Keratinocyte (primary cell): ENCODE data around the gene CEACAM20. TPM values are rescaled to one million over a fixed set of nuclear protein-coding genes. Genes with fewer than 3 reads are reported as not detected.

Experiments used
- DNase-seq: peaks from one replicate; pipeline ENCODE4 v3.0.0-alpha.2; 2011; ENCODE audit warnings: low read depth, missing footprints, low spot score
- FAIRE-seq: peaks from 2 replicates; lab custom pipeline; 2011; peaks lifted over from hg19 to GRCh38; lab: Jason Lieb, UNC
- H2AFZ ChIP-seq: 2 replicates; pipeline ENCODE4 v1.6.0; 2012; ENCODE audit warnings: low read length, control low read depth, inconsistent platforms; ENCODE audit not compliant: control insufficient read depth
- H3K27ac ChIP-seq: 2 replicates; pipeline ENCODE4 v1.5.1; 2011; ENCODE audit warnings: low read length; ENCODE audit not compliant: control insufficient read depth, insufficient read depth
- H3K27me3 ChIP-seq: 3 replicates; pipeline ENCODE4 v1.6.0; 2011; ENCODE audit warnings: low read length; ENCODE audit not compliant: control insufficient read depth, insufficient read depth; ENCODE audit errors: extremely low read depth
- H3K36me3 ChIP-seq, 2 experiments: 2 replicates in 1 of 2; 3 replicates in 1 of 2; pipeline ENCODE4 v1.5.1; 2011; ENCODE audit warnings: low read length in 2 of 2, mild to moderate bottlenecking in 1 of 2; ENCODE audit not compliant: control insufficient read depth in 2 of 2, insufficient read depth in 2 of 2; ENCODE audit errors: extremely low read depth in 1 of 2
- H3K4me1 ChIP-seq: 3 replicates; pipeline ENCODE4 v1.5.1; 2011; ENCODE audit warnings: low read length; ENCODE audit not compliant: control insufficient read depth, insufficient read depth; ENCODE audit errors: extremely low read depth
- H3K4me2 ChIP-seq: 3 replicates; pipeline ENCODE4 v1.6.0; 2011; ENCODE audit warnings: low read depth, low read length; ENCODE audit not compliant: control insufficient read depth, insufficient read depth; ENCODE audit errors: extremely low read depth
- H3K4me3 ChIP-seq, 3 experiments: fragments of 200-600 bp in 1 of 3; sonication (generic) in 1 of 3; 2 replicates in 2 of 3; 3 replicates in 1 of 3; pipeline ENCODE4 v1.5.1; 2011 to 2016; ENCODE audit warnings: low read length in 3 of 3, mild to moderate bottlenecking in 3 of 3, control low read depth in 2 of 3, inconsistent platforms in 1 of 3, low read depth in 1 of 3, mixed read lengths in 1 of 3, mixed run types in 1 of 3, moderate library complexity in 1 of 3; ENCODE audit not compliant: control insufficient read depth in 2 of 3, insufficient read depth in 2 of 3; ENCODE audit errors: extremely low read depth in 1 of 3
- H3K79me2 ChIP-seq: 2 replicates; pipeline ENCODE4 v1.6.0; 2012; ENCODE audit warnings: low read length; ENCODE audit not compliant: control insufficient read depth, insufficient read depth
- H3K9ac ChIP-seq: 3 replicates; pipeline ENCODE4 v1.6.0; 2011; ENCODE audit warnings: low read length; ENCODE audit not compliant: control insufficient read depth, insufficient read depth; ENCODE audit errors: extremely low read depth
- H3K9me1 ChIP-seq: 3 replicates; pipeline ENCODE4 v1.6.0; 2011; ENCODE audit warnings: low read length; ENCODE audit not compliant: control insufficient read depth, insufficient read depth; ENCODE audit errors: extremely low read depth
- H3K9me3 ChIP-seq: 2 replicates; pipeline ENCODE4 v1.5.1; 2012; ENCODE audit warnings: low read depth, low read length; ENCODE audit not compliant: control insufficient read depth
- H4K20me1 ChIP-seq: 3 replicates; pipeline ENCODE4 v1.6.0; 2011; ENCODE audit warnings: low read length; ENCODE audit not compliant: control insufficient read depth, insufficient read depth; ENCODE audit errors: extremely low read depth
- EZH2 ChIP-seq: IDR thresholded peaks from one replicate; pipeline ENCODE4 v1.6.1; 2012; ENCODE audit warnings: inconsistent platforms, mild to moderate bottlenecking, low read length, moderate library complexity
- dilution Hi-C: fragments of 300-500 bp; cut with MboI; formaldehyde crosslinking; loops from one replicate; pipeline ENCODE4 v1.7.0; 2020; ENCODE audit warnings: low sequenced_read_pairs; ENCODE audit not compliant: extremely low pct_ligation_motif_present
- polyA plus RNA-seq, 5 experiments: library from polyadenylated mRNA; depleted of rRNA in 3 of 5; stranded (reverse) in 3 of 5; stranded (forward) in 1 of 5; unstranded in 1 of 5; fragments of >200 nt; gene quantifications; 1 replicate in 1 of 5; 2 replicates in 3 of 5; 3 replicates in 1 of 5; pipeline versions ENCODE4 v1.2.1 to v1.2.3, GENCODE V29; 2011 to 2012; ENCODE audit warnings: missing spikeins in 2 of 5, low read depth in 1 of 5, low replicate concordance in 1 of 5
- TF ChIP-seq, protein P1 (sequence below), 3 experiments: IDR thresholded peaks in 1 of 3; conservative IDR thresholded peaks in 1 of 3; optimal IDR thresholded peaks in 1 of 3; 2 replicates in 2 of 3; 3 replicates in 1 of 3; pipeline versions ENCODE3 to v1.5.1; 2011; ENCODE audit warnings: low read length in 3 of 3, mild to moderate bottlenecking in 3 of 3, moderate library complexity in 2 of 3, control low read depth in 1 of 3, inconsistent platforms in 1 of 3; ENCODE audit not compliant: insufficient read depth in 2 of 3; ENCODE audit errors: extremely low read depth in 1 of 3

CEACAM20 gene
- polyA plus RNA-seq, 1 donor (not counting 4 experiments of a cell fraction or from before 2014, with no cell fraction given) = not detected

DNA sequence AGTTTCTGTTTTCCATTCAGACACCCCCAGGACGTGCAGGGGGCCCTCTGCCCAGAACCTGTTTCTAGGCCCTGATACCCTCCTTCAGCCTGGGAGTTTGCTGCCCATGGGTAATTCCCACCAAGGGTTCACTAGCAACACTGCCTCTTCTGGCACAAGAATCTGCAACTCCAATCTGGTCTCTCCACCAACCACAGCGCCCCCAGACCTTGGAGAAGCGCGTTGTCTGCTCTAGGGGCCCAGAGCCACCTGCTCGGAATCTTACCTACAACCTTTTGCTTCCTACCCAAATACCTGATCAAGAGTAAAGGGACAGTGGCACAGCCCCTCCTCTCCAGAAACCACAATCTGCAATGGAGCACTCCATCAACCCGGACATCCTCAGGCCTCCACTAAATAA, 29.9 kb downstream of the CEACAM20 start:
- no peak for FAIRE-seq
- peaks cover 7% of the 10 kb centered on the region for H3K9me3 ChIP-seq
- H3K9me1 ChIP-seq = no peaks in the 10 kb centered on the region

DNA sequence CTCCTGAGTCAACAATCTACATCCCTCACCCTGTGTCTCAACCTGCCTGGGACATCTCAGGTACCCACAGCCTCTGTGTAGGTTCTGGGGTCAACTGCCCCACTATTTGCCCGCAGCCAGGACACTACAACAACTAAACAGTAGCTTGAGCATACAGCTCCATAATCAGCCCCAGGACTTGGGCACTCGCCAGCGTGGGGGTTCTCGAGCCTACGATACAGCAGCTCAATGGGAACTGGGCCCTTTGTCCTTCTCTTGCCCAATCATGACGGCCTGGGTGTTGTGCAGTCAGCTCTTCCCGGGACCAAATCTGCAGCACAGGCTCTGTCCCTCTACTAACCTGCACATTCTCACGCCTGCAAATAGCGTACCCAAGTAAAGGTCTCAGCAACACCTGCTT, 30.5 kb downstream of the CEACAM20 start:
- no peak overlapping the region for H3K27ac ChIP-seq
- H3K79me2 ChIP-seq = peaks cover 40% of the 10 kb centered on the region
- peak overlapping the region; percentile 85 for H3K4me2 ChIP-seq
- H4K20me1 ChIP-seq = no peaks in the 10 kb centered on the region
- H3K36me3 ChIP-seq = peaks cover 9 to 10% of the 10 kb centered on the region in 2 experiments
- dilution Hi-C loops = no loop called here
- H3K9ac ChIP-seq = peak overlapping the region; percentile 83
- TF ChIP-seq, protein P1, sequence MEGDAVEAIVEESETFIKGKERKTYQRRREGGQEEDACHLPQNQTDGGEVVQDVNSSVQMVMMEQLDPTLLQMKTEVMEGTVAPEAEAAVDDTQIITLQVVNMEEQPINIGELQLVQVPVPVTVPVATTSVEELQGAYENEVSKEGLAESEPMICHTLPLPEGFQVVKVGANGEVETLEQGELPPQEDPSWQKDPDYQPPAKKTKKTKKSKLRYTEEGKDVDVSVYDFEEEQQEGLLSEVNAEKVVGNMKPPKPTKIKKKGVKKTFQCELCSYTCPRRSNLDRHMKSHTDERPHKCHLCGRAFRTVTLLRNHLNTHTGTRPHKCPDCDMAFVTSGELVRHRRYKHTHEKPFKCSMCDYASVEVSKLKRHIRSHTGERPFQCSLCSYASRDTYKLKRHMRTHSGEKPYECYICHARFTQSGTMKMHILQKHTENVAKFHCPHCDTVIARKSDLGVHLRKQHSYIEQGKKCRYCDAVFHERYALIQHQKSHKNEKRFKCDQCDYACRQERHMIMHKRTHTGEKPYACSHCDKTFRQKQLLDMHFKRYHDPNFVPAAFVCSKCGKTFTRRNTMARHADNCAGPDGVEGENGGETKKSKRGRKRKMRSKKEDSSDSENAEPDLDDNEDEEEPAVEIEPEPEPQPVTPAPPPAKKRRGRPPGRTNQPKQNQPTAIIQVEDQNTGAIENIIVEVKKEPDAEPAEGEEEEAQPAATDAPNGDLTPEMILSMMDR (optimal IDR thresholded peaks at IDR 0.05 in 1 of 3, IDR thresholded peaks at IDR 0.05 in 1 of 3, conservative IDR thresholded peaks at IDR 0.05 in 1 of 3; ENCODE audit: extremely low read depth in 1 of 3, insufficient read depth in 2 of 3, low read length in 3 of 3) = no peak
- peaks cover 7% of the 10 kb centered on the region for H3K9me3 ChIP-seq
- no peaks in the 10 kb centered on the region for H3K9me1 ChIP-seq
- H3K4me3 ChIP-seq = peak overlapping the region in 2 of 3 experiments; percentile 84 to 85
- peaks cover 9% of the 10 kb centered on the region for H3K4me1 ChIP-seq
- H3K27me3 ChIP-seq = no peaks in the 10 kb centered on the region
- no peak for DNase-seq
- H2AFZ ChIP-seq = no peak overlapping the region
- FAIRE-seq = no peak

More for the DNA sequence above, 29.9 kb downstream of the CEACAM20 start:
- Histone ChIP-seq H3K4me2 (peak overlapping the region; percentile 85), H3K4me1 (peaks cover 9% of the 10 kb centered on the region), H3K79me2 (peaks cover 40% of the 10 kb centered on the region), H3K27me3 (no peaks in the 10 kb centered on the region), H2AFZ (peak overlapping the region; percentile 97), H3K4me3 (peak overlapping the region; percentile 84 to 93 (median 85)), H3K36me3 (peaks cover 9% of the 10 kb centered on the region in 2 experiments), H3K27ac (peak overlapping the region; percentile 64), H3K9ac (peak overlapping the region; percentile 83), H4K20me1 (no peaks in the 10 kb centered on the region)
- no peak for DNase-seq
- no peak for TF ChIP-seq EZH2
- TF ChIP-seq, protein P1 (optimal IDR thresholded peaks at IDR 0.05 in 1 of 3, IDR thresholded peaks at IDR 0.05 in 1 of 3, conservative IDR thresholded peaks at IDR 0.05 in 1 of 3; ENCODE audit: extremely low read depth in 1 of 3, insufficient read depth in 2 of 3, low read length in 3 of 3) = no peak
- dilution Hi-C loops = no loop called here
